HEK293 (cell line): ENCODE results near the gene TPRN.

Experiments
- SCRT2 ChIP-seq: fragments of 450-650 bp; formaldehyde crosslinking; IDR thresholded peaks from 2 replicates; pipeline ENCODE4 v1.5.1; 2016; ENCODE audit warnings: missing biosample characterization, missing genetic modification characterization
- ZNF391 ChIP-seq: fragments of 450-650 bp; formaldehyde crosslinking; IDR thresholded peaks from 2 replicates; pipeline ENCODE4 v1.5.1; 2016; ENCODE audit warnings: low read depth, missing biosample characterization, missing genetic modification characterization, borderline replicate concordance
- ZNF600 ChIP-seq: fragments of 450-650 bp; formaldehyde crosslinking; IDR thresholded peaks from 2 replicates; pipeline ENCODE4 v1.5.1; 2016; ENCODE audit warnings: missing biosample characterization, missing genetic modification characterization
- TF ChIP-seq, protein P1 (sequence below): fragments of 450-650 bp; formaldehyde crosslinking; IDR thresholded peaks from 2 replicates; pipeline ENCODE4 v1.5.1; 2016; ENCODE audit warnings: missing biosample characterization, missing genetic modification characterization, borderline replicate concordance
- TF ChIP-seq, protein P2 (sequence below): fragments of 450-650 bp; formaldehyde crosslinking; IDR thresholded peaks from 2 replicates; pipeline ENCODE4 v1.5.1; 2016; ENCODE audit warnings: missing biosample characterization, missing genetic modification characterization
- TF ChIP-seq, protein P3 (sequence below): fragments of 450-650 bp; formaldehyde crosslinking; IDR thresholded peaks from 2 replicates; pipeline ENCODE4 v1.5.1; 2016; ENCODE audit warnings: missing biosample characterization, missing genetic modification characterization
- TF ChIP-seq, protein P4 (sequence below): fragments of 450-650 bp; formaldehyde crosslinking; IDR thresholded peaks from 2 replicates; pipeline ENCODE4 v1.5.1; 2017; ENCODE audit warnings: missing biosample characterization, missing genetic modification characterization

DNA sequence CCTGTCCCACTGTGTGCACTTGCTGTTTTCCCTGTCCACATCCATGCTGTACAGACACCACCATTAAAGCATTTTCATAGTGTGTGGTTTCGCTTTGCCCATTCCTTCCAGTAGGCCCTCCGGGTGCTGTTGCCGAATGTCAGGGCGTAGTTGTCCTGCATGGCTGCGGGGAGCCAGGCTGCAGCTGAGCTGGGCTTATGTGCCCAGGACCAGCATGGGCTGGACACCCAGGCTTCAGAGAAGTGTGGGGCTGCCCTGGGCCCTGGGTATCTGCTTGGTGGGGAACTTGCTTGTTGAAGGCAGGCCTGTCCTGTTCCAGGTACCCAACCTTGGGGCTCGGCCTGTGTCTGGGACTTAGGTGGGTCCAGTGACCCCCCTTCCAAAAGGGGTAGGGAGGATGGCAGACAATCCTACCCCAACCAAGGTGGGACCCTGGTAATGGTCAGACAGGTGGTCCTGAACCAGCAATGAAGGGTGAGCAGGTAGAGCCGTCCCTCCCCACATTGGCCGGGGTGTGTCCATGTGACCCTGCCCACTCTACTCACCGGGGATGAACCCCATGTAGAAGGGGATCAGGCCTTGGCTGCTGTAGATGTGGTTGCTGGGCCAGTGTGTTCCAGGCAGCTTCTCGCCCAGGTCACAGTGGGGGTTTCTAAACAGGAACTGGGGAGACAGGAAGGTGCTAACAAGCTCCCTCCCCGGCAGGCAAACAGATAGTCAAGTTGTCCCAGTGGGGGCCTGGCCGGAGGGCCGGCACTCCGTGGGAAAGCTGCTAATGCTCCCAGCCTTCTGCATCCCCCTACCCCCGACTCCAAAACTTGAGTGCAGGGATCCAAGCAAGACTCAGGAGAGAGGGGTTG is 43.3 kb upstream of the TPRN start:
- TF ChIP-seq, protein P1, sequence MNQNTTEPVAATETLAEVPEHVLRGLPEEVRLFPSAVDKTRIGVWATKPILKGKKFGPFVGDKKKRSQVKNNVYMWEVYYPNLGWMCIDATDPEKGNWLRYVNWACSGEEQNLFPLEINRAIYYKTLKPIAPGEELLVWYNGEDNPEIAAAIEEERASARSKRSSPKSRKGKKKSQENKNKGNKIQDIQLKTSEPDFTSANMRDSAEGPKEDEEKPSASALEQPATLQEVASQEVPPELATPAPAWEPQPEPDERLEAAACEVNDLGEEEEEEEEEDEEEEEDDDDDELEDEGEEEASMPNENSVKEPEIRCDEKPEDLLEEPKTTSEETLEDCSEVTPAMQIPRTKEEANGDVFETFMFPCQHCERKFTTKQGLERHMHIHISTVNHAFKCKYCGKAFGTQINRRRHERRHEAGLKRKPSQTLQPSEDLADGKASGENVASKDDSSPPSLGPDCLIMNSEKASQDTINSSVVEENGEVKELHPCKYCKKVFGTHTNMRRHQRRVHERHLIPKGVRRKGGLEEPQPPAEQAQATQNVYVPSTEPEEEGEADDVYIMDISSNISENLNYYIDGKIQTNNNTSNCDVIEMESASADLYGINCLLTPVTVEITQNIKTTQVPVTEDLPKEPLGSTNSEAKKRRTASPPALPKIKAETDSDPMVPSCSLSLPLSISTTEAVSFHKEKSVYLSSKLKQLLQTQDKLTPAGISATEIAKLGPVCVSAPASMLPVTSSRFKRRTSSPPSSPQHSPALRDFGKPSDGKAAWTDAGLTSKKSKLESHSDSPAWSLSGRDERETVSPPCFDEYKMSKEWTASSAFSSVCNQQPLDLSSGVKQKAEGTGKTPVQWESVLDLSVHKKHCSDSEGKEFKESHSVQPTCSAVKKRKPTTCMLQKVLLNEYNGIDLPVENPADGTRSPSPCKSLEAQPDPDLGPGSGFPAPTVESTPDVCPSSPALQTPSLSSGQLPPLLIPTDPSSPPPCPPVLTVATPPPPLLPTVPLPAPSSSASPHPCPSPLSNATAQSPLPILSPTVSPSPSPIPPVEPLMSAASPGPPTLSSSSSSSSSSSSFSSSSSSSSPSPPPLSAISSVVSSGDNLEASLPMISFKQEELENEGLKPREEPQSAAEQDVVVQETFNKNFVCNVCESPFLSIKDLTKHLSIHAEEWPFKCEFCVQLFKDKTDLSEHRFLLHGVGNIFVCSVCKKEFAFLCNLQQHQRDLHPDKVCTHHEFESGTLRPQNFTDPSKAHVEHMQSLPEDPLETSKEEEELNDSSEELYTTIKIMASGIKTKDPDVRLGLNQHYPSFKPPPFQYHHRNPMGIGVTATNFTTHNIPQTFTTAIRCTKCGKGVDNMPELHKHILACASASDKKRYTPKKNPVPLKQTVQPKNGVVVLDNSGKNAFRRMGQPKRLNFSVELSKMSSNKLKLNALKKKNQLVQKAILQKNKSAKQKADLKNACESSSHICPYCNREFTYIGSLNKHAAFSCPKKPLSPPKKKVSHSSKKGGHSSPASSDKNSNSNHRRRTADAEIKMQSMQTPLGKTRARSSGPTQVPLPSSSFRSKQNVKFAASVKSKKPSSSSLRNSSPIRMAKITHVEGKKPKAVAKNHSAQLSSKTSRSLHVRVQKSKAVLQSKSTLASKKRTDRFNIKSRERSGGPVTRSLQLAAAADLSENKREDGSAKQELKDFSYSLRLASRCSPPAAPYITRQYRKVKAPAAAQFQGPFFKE = no peak
- TF ChIP-seq ZNF391 (no peak), SCRT2 (tag by site-specific recombination) (no peak), ZNF600 (tag by site-specific recombination) (0 out of 2 replicates have a peak, but pooled peaks have one; percentile 40)
- TF ChIP-seq, protein P2, sequence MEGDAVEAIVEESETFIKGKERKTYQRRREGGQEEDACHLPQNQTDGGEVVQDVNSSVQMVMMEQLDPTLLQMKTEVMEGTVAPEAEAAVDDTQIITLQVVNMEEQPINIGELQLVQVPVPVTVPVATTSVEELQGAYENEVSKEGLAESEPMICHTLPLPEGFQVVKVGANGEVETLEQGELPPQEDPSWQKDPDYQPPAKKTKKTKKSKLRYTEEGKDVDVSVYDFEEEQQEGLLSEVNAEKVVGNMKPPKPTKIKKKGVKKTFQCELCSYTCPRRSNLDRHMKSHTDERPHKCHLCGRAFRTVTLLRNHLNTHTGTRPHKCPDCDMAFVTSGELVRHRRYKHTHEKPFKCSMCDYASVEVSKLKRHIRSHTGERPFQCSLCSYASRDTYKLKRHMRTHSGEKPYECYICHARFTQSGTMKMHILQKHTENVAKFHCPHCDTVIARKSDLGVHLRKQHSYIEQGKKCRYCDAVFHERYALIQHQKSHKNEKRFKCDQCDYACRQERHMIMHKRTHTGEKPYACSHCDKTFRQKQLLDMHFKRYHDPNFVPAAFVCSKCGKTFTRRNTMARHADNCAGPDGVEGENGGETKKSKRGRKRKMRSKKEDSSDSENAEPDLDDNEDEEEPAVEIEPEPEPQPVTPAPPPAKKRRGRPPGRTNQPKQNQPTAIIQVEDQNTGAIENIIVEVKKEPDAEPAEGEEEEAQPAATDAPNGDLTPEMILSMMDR (tag by site-specific recombination) = peak; percentile 41; the same call in 1 of the 2 replicates
- TF ChIP-seq, protein P3, sequence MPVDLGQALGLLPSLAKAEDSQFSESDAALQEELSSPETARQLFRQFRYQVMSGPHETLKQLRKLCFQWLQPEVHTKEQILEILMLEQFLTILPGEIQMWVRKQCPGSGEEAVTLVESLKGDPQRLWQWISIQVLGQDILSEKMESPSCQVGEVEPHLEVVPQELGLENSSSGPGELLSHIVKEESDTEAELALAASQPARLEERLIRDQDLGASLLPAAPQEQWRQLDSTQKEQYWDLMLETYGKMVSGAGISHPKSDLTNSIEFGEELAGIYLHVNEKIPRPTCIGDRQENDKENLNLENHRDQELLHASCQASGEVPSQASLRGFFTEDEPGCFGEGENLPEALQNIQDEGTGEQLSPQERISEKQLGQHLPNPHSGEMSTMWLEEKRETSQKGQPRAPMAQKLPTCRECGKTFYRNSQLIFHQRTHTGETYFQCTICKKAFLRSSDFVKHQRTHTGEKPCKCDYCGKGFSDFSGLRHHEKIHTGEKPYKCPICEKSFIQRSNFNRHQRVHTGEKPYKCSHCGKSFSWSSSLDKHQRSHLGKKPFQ (tag by site-specific recombination) = 0 out of 2 replicates have a peak, but pooled peaks have one; percentile 81
- TF ChIP-seq, protein P4, sequence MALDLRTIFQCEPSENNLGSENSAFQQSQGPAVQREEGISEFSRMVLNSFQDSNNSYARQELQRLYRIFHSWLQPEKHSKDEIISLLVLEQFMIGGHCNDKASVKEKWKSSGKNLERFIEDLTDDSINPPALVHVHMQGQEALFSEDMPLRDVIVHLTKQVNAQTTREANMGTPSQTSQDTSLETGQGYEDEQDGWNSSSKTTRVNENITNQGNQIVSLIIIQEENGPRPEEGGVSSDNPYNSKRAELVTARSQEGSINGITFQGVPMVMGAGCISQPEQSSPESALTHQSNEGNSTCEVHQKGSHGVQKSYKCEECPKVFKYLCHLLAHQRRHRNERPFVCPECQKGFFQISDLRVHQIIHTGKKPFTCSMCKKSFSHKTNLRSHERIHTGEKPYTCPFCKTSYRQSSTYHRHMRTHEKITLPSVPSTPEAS (tag by site-specific recombination) = no peak
